Cardiac muscle cell (in vitro differentiated cells and primary cell): Measurements from ENCODE around the gene FEZF1. TPM values are rescaled to one million over a fixed set of nuclear protein-coding genes. Genes with fewer than 3 reads are reported as not detected.

Experiments
- DNase-seq, 2 donors: peaks; one replicate each; pipeline versions ENCODE4 v3.0.0 to v3.0.0-alpha.2; 2010 to 2017; ENCODE audit warnings: low read depth in 1 of 2, low spot score in 1 of 2
- H3K27ac ChIP-seq: fragments of 200-600 bp; sonication (generic); 2 replicates; pipeline ENCODE4 v1.5.1; 2016
- H3K27me3 ChIP-seq: fragments of 200-600 bp; sonication (generic); 2 replicates; pipeline ENCODE4 v1.6.0; 2016; ENCODE audit warnings: control low read depth
- H3K36me3 ChIP-seq: fragments of 200-600 bp; sonication (generic); 2 replicates; pipeline ENCODE4 v1.5.1; 2016; ENCODE audit warnings: control low read depth
- H3K4me1 ChIP-seq: fragments of 200-600 bp; sonication (generic); 2 replicates; pipeline ENCODE4 v1.8.1; 2017; ENCODE audit warnings: low read depth, mild to moderate bottlenecking, mixed run types
- H3K4me3 ChIP-seq: fragments of 200-600 bp; sonication (generic); 2 replicates; pipeline ENCODE4 v1.5.1; 2016; ENCODE audit warnings: mild to moderate bottlenecking
- H3K9me3 ChIP-seq: fragments of 200-600 bp; sonication (generic); 2 replicates; pipeline ENCODE4 v1.5.1; 2017; ENCODE audit warnings: low read depth, mild to moderate bottlenecking, control low read depth
- polyA plus RNA-seq: library from polyadenylated mRNA; unstranded; fragments of >200 nt; fragmentation: Nextera tagmentation; extraction: Ambion mirVana; gene quantifications from 2 replicates; pipeline ENCODE4 v1.2.1, GENCODE V29; 2016
- total RNA-seq: library from RNA; depleted of rRNA; stranded (reverse); fragments of >200 nt; gene quantifications from 2 replicates; pipeline ENCODE4 v1.2.3, GENCODE V29; 2016
- TF ChIP-seq, protein P1 (sequence below): IDR thresholded peaks from 2 replicates; pipeline ENCODE4 v1.5.1; 2012; ENCODE audit warnings: low read depth, mild to moderate bottlenecking, low read length

Gene FEZF1
- total and polyA plus RNA-seq, 2 experiments from 2014 or later = not detected

DNA sequence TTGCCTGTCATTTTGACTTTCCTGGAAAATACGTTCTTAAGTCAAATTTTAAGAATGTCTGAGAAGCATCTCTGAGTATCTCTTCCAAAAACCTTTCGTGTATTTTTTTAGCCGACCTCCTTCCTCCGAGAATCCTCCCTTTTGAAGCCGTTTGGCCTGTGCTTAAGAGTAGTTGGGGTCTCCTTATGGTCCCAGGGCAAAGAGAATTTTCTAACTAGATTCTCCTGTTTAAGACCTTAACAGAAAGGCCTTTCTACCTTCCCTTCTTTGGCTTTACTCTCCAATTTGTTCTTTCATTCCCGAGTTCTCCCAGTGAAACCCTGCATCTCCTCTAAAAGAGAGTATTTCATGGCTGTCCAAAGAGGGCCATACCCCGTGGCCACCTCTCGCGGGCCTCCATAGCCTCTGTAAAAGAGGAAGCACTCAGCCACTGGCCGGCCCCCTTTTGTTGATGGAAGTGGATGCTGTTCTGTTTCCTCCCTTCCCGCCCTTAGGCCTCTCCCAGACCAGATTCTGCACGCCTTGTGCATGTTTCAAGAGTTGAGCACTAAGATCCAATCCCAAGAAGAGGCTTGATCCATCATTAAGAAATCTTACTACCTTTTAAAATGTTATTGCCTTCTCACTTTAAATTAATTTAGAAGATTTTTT is 6.6 kb upstream of the FEZF1 start:
- Histone ChIP-seq H3K27ac (no peak overlapping the region), H3K9me3 (no peaks in the 10 kb centered on the region), H3K27me3 (peaks cover 100% of the 10 kb centered on the region), H3K36me3 (no peaks in the 10 kb centered on the region), H3K4me3 (peak overlapping the region; percentile 3), H3K4me1 (peaks cover 4% of the 10 kb centered on the region)
- TF ChIP-seq, protein P1, sequence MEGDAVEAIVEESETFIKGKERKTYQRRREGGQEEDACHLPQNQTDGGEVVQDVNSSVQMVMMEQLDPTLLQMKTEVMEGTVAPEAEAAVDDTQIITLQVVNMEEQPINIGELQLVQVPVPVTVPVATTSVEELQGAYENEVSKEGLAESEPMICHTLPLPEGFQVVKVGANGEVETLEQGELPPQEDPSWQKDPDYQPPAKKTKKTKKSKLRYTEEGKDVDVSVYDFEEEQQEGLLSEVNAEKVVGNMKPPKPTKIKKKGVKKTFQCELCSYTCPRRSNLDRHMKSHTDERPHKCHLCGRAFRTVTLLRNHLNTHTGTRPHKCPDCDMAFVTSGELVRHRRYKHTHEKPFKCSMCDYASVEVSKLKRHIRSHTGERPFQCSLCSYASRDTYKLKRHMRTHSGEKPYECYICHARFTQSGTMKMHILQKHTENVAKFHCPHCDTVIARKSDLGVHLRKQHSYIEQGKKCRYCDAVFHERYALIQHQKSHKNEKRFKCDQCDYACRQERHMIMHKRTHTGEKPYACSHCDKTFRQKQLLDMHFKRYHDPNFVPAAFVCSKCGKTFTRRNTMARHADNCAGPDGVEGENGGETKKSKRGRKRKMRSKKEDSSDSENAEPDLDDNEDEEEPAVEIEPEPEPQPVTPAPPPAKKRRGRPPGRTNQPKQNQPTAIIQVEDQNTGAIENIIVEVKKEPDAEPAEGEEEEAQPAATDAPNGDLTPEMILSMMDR = no peak
- no peak for DNase-seq

DNA sequence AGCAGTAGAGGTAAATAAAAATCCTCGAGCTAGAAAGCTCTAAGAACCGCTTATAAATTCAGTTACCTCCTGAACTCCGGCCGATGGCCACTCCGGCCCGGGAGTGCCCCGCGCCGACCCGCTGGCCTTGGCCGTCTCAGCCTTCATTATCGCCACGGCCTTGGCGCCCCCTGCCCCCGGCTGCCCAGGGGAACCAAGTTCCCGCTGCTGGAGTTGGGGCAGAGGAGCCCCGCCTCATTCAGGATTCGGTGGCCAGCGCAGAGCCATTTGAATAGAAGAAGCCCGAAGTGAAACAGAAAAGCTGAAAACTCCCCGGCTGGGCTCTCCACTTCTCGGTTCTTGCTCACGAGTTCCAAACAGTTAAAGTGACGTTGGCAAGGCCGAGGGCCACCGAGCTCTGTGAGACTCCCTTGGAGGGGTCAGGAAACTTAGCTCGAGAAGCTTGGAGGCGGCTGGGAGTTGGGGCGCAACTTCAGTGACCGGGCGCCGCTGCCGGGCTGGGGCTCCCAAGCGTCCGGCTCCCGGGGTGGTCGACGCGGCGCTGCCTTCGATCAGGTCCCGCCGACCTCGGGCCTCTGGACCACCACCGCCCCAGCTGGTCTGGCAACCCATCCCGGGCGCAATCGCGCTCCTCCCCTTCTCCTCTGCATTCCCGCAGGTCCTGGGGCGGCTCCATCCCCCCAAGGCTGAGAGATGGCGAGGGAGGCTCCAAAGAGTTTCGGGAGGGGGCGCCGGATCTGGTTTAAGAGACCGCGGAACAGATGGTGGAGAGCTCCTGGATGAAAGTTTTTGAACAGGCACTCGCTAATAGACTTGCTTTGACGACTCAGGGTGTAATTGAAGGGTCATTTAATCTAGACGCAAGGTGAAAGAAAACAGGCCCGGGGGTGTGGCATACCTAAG is 5.8 kb upstream of the FEZF1 start:
- Histone ChIP-seq H3K9me3 (no peaks in the 10 kb centered on the region), H3K27ac (no peak overlapping the region), H3K27me3 (peaks cover 100% of the 10 kb centered on the region), H3K4me1 (peaks cover 11% of the 10 kb centered on the region), H3K36me3 (no peaks in the 10 kb centered on the region), H3K4me3 (peak overlapping the region; percentile 18)
- peak; percentile 21 to 37 for DNase-seq
- TF ChIP-seq, protein P1 = no peak

DNA sequence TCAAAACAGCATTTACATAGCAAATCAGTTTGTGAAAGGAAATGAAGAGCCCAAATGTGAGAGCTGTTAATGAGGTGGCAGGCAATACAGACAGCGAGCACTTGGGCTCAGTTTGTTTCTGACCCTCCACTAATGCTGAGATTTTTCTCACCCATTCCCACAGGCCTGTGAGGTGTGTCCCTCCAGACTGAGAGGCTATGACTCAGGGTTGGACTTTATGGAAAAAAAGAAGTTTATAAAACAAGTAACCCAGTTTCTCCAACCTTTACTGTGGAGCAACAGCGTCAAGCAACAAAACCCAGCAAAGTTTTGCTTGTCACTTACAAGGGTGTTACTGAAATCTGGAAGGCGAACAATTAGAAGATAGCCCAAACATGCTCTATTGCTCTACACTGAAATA is 4.9 kb upstream of the FEZF1 start:
- H3K4me1 ChIP-seq = peaks cover 17% of the 10 kb centered on the region
- H3K27me3 ChIP-seq = peaks cover 100% of the 10 kb centered on the region
- TF ChIP-seq, protein P1 = no peak
- no peak overlapping the region for H3K27ac ChIP-seq
- H3K9me3 ChIP-seq = no peaks in the 10 kb centered on the region
- H3K4me3 ChIP-seq = no peak overlapping the region
- no peak for DNase-seq
- no peaks in the 10 kb centered on the region for H3K36me3 ChIP-seq

DNA sequence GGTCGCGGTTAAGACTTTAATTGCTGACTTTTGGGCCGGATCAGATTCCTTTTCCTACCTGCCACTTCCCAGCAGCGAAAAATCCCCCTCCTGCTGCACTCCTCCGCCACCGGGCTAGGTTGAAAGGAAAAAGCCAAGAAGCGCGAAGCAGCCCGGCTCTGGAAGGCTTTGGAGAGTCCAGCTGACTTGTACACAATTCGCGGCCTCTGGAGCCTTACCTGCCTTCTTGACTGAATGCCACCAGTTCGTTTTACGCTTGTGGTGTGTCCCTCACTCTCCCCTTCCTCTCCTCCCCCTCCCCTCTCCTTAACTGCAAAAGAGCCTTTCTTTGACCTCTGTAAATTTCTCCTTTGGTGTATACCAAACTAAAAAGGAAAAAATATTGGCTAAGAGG is 2.7 kb upstream of the FEZF1 start:
- Histone ChIP-seq H3K36me3 (no peaks in the 10 kb centered on the region), H3K4me3 (no peak overlapping the region), H3K9me3 (no peaks in the 10 kb centered on the region), H3K27ac (no peak overlapping the region), H3K4me1 (peaks cover 21% of the 10 kb centered on the region), H3K27me3 (peaks cover 100% of the 10 kb centered on the region)
- DNase-seq = no peak
- TF ChIP-seq, protein P1 = no peak

DNA sequence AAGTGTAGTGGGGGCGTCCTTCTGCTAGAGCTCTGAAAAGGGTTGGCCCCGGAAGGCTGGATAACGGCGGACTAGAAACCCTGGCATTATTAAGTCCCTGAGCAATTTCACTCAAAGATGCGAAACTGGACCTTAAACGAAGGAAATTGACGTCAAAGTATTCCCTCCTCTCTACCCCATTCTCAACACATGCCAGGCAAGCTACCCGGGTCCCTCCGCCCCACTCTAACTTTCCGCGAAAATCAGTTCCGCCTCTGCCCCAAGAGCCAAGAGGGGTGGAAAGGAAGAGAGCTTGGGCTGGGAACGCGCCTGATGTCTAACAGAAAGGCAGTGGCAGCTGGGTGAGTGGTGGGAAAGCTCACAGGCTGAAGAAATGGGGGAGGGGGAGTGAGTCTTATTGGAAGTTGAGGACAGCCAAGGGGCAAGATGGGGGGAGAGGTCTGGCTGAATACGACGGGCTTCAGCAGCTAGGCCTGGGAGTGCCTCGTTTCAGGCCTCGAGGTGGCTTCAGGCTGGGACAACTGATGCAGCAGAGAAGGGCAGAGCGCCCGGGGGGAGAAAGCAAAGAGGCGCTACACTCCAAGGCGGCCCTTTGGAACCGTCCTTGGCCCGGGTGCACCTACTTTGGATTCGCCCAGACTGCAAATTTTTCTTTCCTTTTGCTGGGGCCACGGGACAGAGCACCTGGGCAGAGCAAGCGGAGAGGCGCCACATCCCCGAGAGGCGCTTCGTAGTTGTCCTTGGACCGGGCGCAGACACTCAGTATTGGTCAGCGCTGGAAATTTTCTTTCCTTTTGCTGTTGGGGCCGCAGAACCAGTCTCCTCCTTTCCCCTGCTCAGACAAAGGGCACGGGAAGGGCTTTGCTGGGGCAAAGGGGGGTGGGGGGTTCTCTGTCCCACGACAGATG is 2.0 kb upstream of the FEZF1 start:
- Histone ChIP-seq H3K27ac (no peak overlapping the region), H3K36me3 (no peaks in the 10 kb centered on the region), H3K4me3 (no peak overlapping the region), H3K27me3 (peaks cover 100% of the 10 kb centered on the region), H3K9me3 (no peaks in the 10 kb centered on the region), H3K4me1 (peaks cover 21% of the 10 kb centered on the region)
- TF ChIP-seq, protein P1 = no peak
- no peak for DNase-seq
